Astrocyte (in vitro differentiated cells and primary cell): Measurements from ENCODE around the gene HECTD3. TPM values are rescaled to one million over a fixed set of nuclear protein-coding genes. Genes with fewer than 3 reads are reported as not detected.

Experiments
- DNase-seq: peaks from one replicate; pipeline ENCODE4 v3.0.0-alpha.2; 2010; ENCODE audit warnings: low read depth
- FAIRE-seq: peaks from 2 replicates; lab custom pipeline; 2011; peaks lifted over from hg19 to GRCh38; lab: Jason Lieb, UNC
- H2AFZ ChIP-seq: 2 replicates; pipeline ENCODE4 v1.6.0; 2012; ENCODE audit warnings: low read depth, low read length, inconsistent platforms
- H3K27ac ChIP-seq: 2 replicates; pipeline ENCODE4 v1.5.1; 2011; ENCODE audit warnings: low read depth, low read length, inconsistent platforms
- H3K27me3 ChIP-seq: 2 replicates; pipeline ENCODE4 v1.6.0; 2011; ENCODE audit warnings: low read length, inconsistent platforms; ENCODE audit not compliant: insufficient read depth
- H3K36me3 ChIP-seq: 2 replicates; pipeline ENCODE4 v1.5.1; 2011; ENCODE audit warnings: low read length, inconsistent platforms; ENCODE audit not compliant: insufficient read depth
- H3K4me1 ChIP-seq: 2 replicates; pipeline ENCODE4 v1.5.1; 2011; ENCODE audit warnings: low read length, inconsistent platforms; ENCODE audit not compliant: insufficient read depth
- H3K4me2 ChIP-seq: 2 replicates; pipeline ENCODE4 v1.6.0; 2012; ENCODE audit warnings: low read length, inconsistent platforms
- H3K4me3 ChIP-seq: 2 replicates; pipeline ENCODE4 v1.5.1; 2011; ENCODE audit warnings: low read depth, mild to moderate bottlenecking, low read length, inconsistent platforms; ENCODE audit not compliant: insufficient read depth
- H3K79me2 ChIP-seq: 2 replicates; pipeline ENCODE4 v1.6.0; 2012; ENCODE audit warnings: mild to moderate bottlenecking, low read length, inconsistent platforms; ENCODE audit not compliant: insufficient read depth
- H3K9ac ChIP-seq: 2 replicates; pipeline ENCODE4 v1.6.0; 2012; ENCODE audit warnings: mild to moderate bottlenecking, low read length, inconsistent platforms
- H3K9me3 ChIP-seq: 2 replicates; pipeline ENCODE4 v1.5.1; 2012; ENCODE audit warnings: low read depth, mild to moderate bottlenecking, low read length, inconsistent platforms; ENCODE audit not compliant: insufficient read depth
- H4K20me1 ChIP-seq: 2 replicates; pipeline ENCODE4 v1.6.0; 2012; ENCODE audit warnings: low read length, inconsistent platforms; ENCODE audit not compliant: insufficient read depth
- H3K27ac Mint-ChIP-seq: one replicate; pipeline ENCODE4 v1.8.0; 2021; ENCODE audit warnings: mild to moderate bottlenecking, mixed read lengths; ENCODE audit not compliant: unreplicated experiment
- H3K27me3 Mint-ChIP-seq: one replicate; pipeline ENCODE4 v1.8.0; 2021; ENCODE audit warnings: low read depth, mixed read lengths; ENCODE audit not compliant: unreplicated experiment
- H3K36me3 Mint-ChIP-seq: one replicate; pipeline ENCODE4 v1.8.0; 2021; ENCODE audit warnings: low read depth, mixed read lengths; ENCODE audit not compliant: unreplicated experiment
- H3K4me1 Mint-ChIP-seq: one replicate; pipeline ENCODE4 v1.8.0; 2021; ENCODE audit warnings: low read depth, mixed read lengths; ENCODE audit not compliant: unreplicated experiment
- H3K4me3 Mint-ChIP-seq: one replicate; pipeline ENCODE4 v1.8.0; 2021; ENCODE audit warnings: mild to moderate bottlenecking, moderate library complexity, mixed read lengths; ENCODE audit not compliant: unreplicated experiment
- H3K9me3 Mint-ChIP-seq: one replicate; pipeline ENCODE4 v1.8.0; 2021; ENCODE audit warnings: mild to moderate bottlenecking, mixed read lengths; ENCODE audit not compliant: unreplicated experiment
- EZH2 ChIP-seq: IDR thresholded peaks from 2 replicates; pipeline ENCODE4 v1.6.1; 2012; ENCODE audit warnings: mild to moderate bottlenecking, low read length, inconsistent platforms; ENCODE audit not compliant: insufficient read depth
- total RNA-seq: library from RNA; stranded (reverse); gene quantifications from 2 replicates; pipeline ENCODE4 v1.2.1, GENCODE V29; 2021
- TF ChIP-seq, protein P1 (sequence below): IDR thresholded peaks from 2 replicates; pipeline ENCODE4 v1.5.1; 2011; ENCODE audit warnings: low read depth, mild to moderate bottlenecking, inconsistent platforms, low read length, moderate library complexity; ENCODE audit not compliant: insufficient read depth

HECTD3 gene
- total RNA-seq, 1 donor from 2014 or later, result 33.2 TPM

DNA sequence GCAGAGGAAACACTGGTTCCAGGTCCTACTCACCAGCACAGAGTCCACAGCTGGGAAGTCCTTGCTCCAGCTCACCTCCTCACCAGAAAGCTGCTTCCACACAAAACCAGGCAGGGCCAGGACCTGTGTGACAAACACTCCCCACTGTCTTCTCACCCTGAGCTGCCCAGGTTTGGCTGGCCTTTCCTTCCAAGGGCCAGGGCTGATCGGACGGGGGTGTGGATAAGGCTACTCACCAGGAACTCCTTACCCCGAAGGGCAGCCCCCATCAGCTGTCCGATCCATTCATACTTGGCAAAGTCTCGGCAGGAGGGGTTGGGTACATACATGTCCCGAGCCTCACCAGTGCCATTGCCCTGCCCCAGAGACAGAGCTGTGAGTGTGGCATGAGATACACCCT, 5.4 kb downstream of the HECTD3 start:
- no peak overlapping the region for H3K4me3 Mint-ChIP-seq
- no peaks in the 10 kb centered on the region for H3K9me3 Mint-ChIP-seq
- Histone ChIP-seq H3K27me3 (no peaks in the 10 kb centered on the region), H3K79me2 (peaks cover 20% of the 10 kb centered on the region), H3K4me3 (no peak overlapping the region), H3K36me3 (peaks cover 36% of the 10 kb centered on the region), H3K9me3 (no peaks in the 10 kb centered on the region), H3K27ac (no peak overlapping the region), H4K20me1 (peaks cover 26% of the 10 kb centered on the region), H2AFZ (no peak overlapping the region), H3K4me2 (no peak overlapping the region), H3K4me1 (peaks cover 8% of the 10 kb centered on the region), H3K9ac (no peak overlapping the region)
- DNase-seq (no peak), FAIRE-seq (no peak)
- no peak for TF ChIP-seq EZH2
- H3K27me3 Mint-ChIP-seq, result no peaks in the 10 kb centered on the region
- H3K27ac Mint-ChIP-seq, result no peak overlapping the region
- H3K36me3 Mint-ChIP-seq, result peaks cover 29% of the 10 kb centered on the region
- H3K4me1 Mint-ChIP-seq, result peaks cover 4% of the 10 kb centered on the region

GRCh38 chr1:45004281-45004920, 6.7 kb downstream of the HECTD3 start:
- H3K9me3 Mint-ChIP-seq, result no peaks in the 10 kb centered on the region
- Histone ChIP-seq H3K9ac (no peak overlapping the region), H3K79me2 (peaks cover 6% of the 10 kb centered on the region), H3K27ac (no peak overlapping the region), H3K4me1 (no peaks in the 10 kb centered on the region), H2AFZ (no peak overlapping the region), H3K36me3 (peaks cover 36% of the 10 kb centered on the region), H3K4me3 (no peak overlapping the region), H3K4me2 (no peak overlapping the region), H3K27me3 (no peaks in the 10 kb centered on the region), H4K20me1 (peaks cover 14% of the 10 kb centered on the region), H3K9me3 (no peaks in the 10 kb centered on the region)
- no peak overlapping the region for H3K4me3 Mint-ChIP-seq
- FAIRE-seq (no peak), DNase-seq (no peak)
- peaks cover 29% of the 10 kb centered on the region for H3K36me3 Mint-ChIP-seq
- H3K27ac Mint-ChIP-seq, result no peak overlapping the region
- no peaks in the 10 kb centered on the region for H3K4me1 Mint-ChIP-seq
- TF ChIP-seq EZH2, result no peak
- TF ChIP-seq, protein P1, sequence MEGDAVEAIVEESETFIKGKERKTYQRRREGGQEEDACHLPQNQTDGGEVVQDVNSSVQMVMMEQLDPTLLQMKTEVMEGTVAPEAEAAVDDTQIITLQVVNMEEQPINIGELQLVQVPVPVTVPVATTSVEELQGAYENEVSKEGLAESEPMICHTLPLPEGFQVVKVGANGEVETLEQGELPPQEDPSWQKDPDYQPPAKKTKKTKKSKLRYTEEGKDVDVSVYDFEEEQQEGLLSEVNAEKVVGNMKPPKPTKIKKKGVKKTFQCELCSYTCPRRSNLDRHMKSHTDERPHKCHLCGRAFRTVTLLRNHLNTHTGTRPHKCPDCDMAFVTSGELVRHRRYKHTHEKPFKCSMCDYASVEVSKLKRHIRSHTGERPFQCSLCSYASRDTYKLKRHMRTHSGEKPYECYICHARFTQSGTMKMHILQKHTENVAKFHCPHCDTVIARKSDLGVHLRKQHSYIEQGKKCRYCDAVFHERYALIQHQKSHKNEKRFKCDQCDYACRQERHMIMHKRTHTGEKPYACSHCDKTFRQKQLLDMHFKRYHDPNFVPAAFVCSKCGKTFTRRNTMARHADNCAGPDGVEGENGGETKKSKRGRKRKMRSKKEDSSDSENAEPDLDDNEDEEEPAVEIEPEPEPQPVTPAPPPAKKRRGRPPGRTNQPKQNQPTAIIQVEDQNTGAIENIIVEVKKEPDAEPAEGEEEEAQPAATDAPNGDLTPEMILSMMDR, result no peak
- no peaks in the 10 kb centered on the region for H3K27me3 Mint-ChIP-seq

DNA sequence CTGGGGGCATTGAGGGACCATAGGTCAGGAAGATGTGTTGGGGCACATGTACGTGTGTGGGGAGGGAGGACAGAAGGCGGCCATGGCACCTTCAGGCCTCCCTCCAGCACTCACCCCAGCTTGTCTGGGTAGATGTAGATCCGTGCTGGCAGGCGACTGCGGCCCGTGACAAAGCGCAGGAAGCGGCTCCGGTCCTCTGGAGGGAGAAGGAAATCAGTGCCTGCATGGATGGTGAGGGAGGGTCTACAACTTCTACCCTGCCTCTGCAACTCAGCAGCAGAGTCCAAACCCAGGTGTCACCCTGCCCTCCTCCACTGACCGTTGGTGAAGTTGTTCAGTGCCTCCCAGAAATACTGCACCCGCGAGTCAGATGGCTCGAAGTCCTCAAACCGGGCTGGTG, 7.4 kb downstream of the HECTD3 start:
- H2AFZ ChIP-seq, result no peak overlapping the region
- Mint-ChIP-seq H3K27me3 (no peaks in the 10 kb centered on the region), H3K27ac (no peak overlapping the region), H3K36me3 (peaks cover 24% of the 10 kb centered on the region), H3K4me1 (no peaks in the 10 kb centered on the region), H3K4me3 (no peak overlapping the region), H3K9me3 (no peaks in the 10 kb centered on the region)
- FAIRE-seq (no peak), DNase-seq (no peak)
- H4K20me1 ChIP-seq, result peaks cover 8% of the 10 kb centered on the region
- H3K27me3 ChIP-seq, result no peaks in the 10 kb centered on the region
- no peak overlapping the region for H3K9ac ChIP-seq
- no peaks in the 10 kb centered on the region for H3K4me1 ChIP-seq
- no peak for TF ChIP-seq EZH2
- TF ChIP-seq, protein P1, result no peak
- peaks cover 33% of the 10 kb centered on the region for H3K36me3 ChIP-seq
- H3K27ac ChIP-seq, result no peak overlapping the region
- no peaks in the 10 kb centered on the region for H3K79me2 ChIP-seq
- no peaks in the 10 kb centered on the region for H3K9me3 ChIP-seq
- no peak overlapping the region for H3K4me2 ChIP-seq
- H3K4me3 ChIP-seq, result no peak overlapping the region
